Esophagus (tissue), 2 donors: ENCODE results near the gene NEUROG1. TPM values are rescaled to one million over a fixed set of nuclear protein-coding genes. Genes with fewer than 3 reads are reported as not detected.

Experiments used
- H3K27ac ChIP-seq, 2 donors: one replicate each; pipeline ENCODE4 v1.5.1; 2013; ENCODE audit warnings: low read depth in 2 of 2, mild to moderate bottlenecking in 2 of 2, inconsistent platforms in 1 of 2, low read length in 1 of 2, moderate library complexity in 1 of 2
- H3K27me3 ChIP-seq, 2 donors: one replicate each; pipeline ENCODE4 v1.6.1; 2013; ENCODE audit warnings: low read length in 2 of 2, control low read depth in 1 of 2, mild to moderate bottlenecking in 1 of 2; ENCODE audit not compliant: insufficient read depth in 2 of 2, control insufficient read depth in 1 of 2
- H3K36me3 ChIP-seq, 2 donors: one replicate each; pipeline ENCODE4 v1.6.1; 2013; ENCODE audit warnings: low read length in 1 of 2; ENCODE audit not compliant: control insufficient read depth in 2 of 2, insufficient read depth in 2 of 2
- H3K4me1 ChIP-seq, 2 donors: one replicate each; pipeline ENCODE4 v1.6.1; 2013; ENCODE audit warnings: low read length in 1 of 2; ENCODE audit not compliant: control insufficient read depth in 2 of 2, insufficient read depth in 2 of 2
- H3K4me3 ChIP-seq, 2 donors: one replicate each; pipeline ENCODE4 v1.5.1; 2013; ENCODE audit warnings: low read length in 2 of 2, mild to moderate bottlenecking in 2 of 2, low read depth in 1 of 2, moderate library complexity in 1 of 2
- H3K9me3 ChIP-seq, 2 donors: one replicate each; pipeline ENCODE4 v1.6.1; 2013; ENCODE audit warnings: mild to moderate bottlenecking in 2 of 2, low read depth in 1 of 2, low read length in 1 of 2, moderate library complexity in 1 of 2; ENCODE audit not compliant: control insufficient read depth in 2 of 2, insufficient read depth in 1 of 2
- WGBS, 2 donors: extraction: QIAGEN DNeasy Blood & Tissue Kit; methylation state at CpG; one replicate each; pipeline ENCODE4 v1.1.7; 2013; 5-methylcytosine and 5-hydroxymethylcytosine counted together
- polyA plus RNA-seq, 2 donors: library from polyadenylated mRNA; stranded (reverse); fragments of 200-250 nt; gene quantifications; one replicate each; pipeline ENCODE4 v1.2.3, GENCODE V29; 2013
- donor health status: healthy with polysubstance abuse.
- donor health status: Bipolar disorder and iron deficiency.

NEUROG1 gene
- polyA plus RNA-seq, 2 donors: 0.02 TPM; not detected in 1

GRCh38 chr5:135571902-135572301 is 36.1 kb upstream of the NEUROG1 start:
- H3K4me3 ChIP-seq: no peak overlapping the region
- no peaks in the 10 kb centered on the region for H3K27me3 ChIP-seq
- peak overlapping the region in 1 of 2 donors; percentile 29 for H3K27ac ChIP-seq
- peaks cover 5 to 17% of the 10 kb centered on the region in 2 donors for H3K4me1 ChIP-seq
- H3K36me3 ChIP-seq: no peaks in the 10 kb centered on the region
- no peaks in the 10 kb centered on the region for H3K9me3 ChIP-seq
- WGBS, 2 donors: 66 to 74% methylated on average over 9 of the region's 9 CpGs

- no peak overlapping the region for H3K4me3 ChIP-seq
- 51 to 61% methylated on average over 10 of the region's 10 CpGs for WGBS, 2 donors
- no peak overlapping the region for H3K27ac ChIP-seq
- H3K27me3 ChIP-seq: no peaks in the 10 kb centered on the region
- peaks cover 8 to 18% of the 10 kb centered on the region in 2 donors for H3K4me1 ChIP-seq
- no peaks in the 10 kb centered on the region for H3K36me3 ChIP-seq
- H3K9me3 ChIP-seq: no peaks in the 10 kb centered on the region
These were observed 35.4 kb upstream of the NEUROG1 start for GRCh38 chr5:135571066-135571609.

GRCh38 chr5:135570453-135570764 is 34.6 kb upstream of the NEUROG1 start:
- WGBS, 2 donors: 22 to 33% methylated on average over 3 of the region's 3 CpGs
- Histone ChIP-seq H3K27ac (no peak overlapping the region), H3K4me1 (peaks cover 8 to 18% of the 10 kb centered on the region in 2 donors)

GRCh38 chr5:135569755-135570452 is 34.1 kb upstream of the NEUROG1 start:
- H3K36me3 ChIP-seq: no peaks in the 10 kb centered on the region
- peaks cover 8 to 18% of the 10 kb centered on the region in 2 donors for H3K4me1 ChIP-seq
- no peaks in the 10 kb centered on the region for H3K9me3 ChIP-seq
- no peaks in the 10 kb centered on the region for H3K27me3 ChIP-seq
- H3K27ac ChIP-seq: peak overlapping the region; percentile 60 to 83
- no peak overlapping the region for H3K4me3 ChIP-seq
- WGBS, 2 donors: 38 to 44% methylated on average over 10 of the region's 10 CpGs

More at GRCh38 chr5:135570453-135570764, 34.6 kb upstream of the NEUROG1 start:
- H3K9me3 ChIP-seq: no peaks in the 10 kb centered on the region
- no peak overlapping the region for H3K4me3 ChIP-seq
- no peaks in the 10 kb centered on the region for H3K36me3 ChIP-seq
- H3K27me3 ChIP-seq: no peaks in the 10 kb centered on the region

- no peaks in the 10 kb centered on the region for H3K27me3 ChIP-seq
- no peak overlapping the region for H3K4me3 ChIP-seq
- H3K4me1 ChIP-seq: peaks cover 8 to 18% of the 10 kb centered on the region in 2 donors
- H3K27ac ChIP-seq: peak overlapping the region; percentile 60 to 89
- H3K9me3 ChIP-seq: no peaks in the 10 kb centered on the region
- WGBS, 2 donors: 42 to 63% methylated on average over 5 of the region's 5 CpGs
- H3K36me3 ChIP-seq: no peaks in the 10 kb centered on the region
These were observed 33.2 kb upstream of the NEUROG1 start for GRCh38 chr5:135568923-135569360.

GRCh38 chr5:135568246-135568645 is 32.5 kb upstream of the NEUROG1 start:
- Histone ChIP-seq H3K27me3 (no peaks in the 10 kb centered on the region), H3K27ac (peak overlapping the region; percentile 11 to 89), H3K9me3 (no peaks in the 10 kb centered on the region), H3K36me3 (no peaks in the 10 kb centered on the region), H3K4me1 (peaks cover 8 to 18% of the 10 kb centered on the region in 2 donors), H3K4me3 (no peak overlapping the region)
- 65 to 67% methylated on average over 6 of the region's 6 CpGs for WGBS, 2 donors

- H3K4me1 ChIP-seq: peaks cover 8 to 18% of the 10 kb centered on the region in 2 donors
- no peak overlapping the region for H3K4me3 ChIP-seq
- WGBS, 2 donors: 64 to 74% methylated on average over 4 of the region's 4 CpGs
- no peaks in the 10 kb centered on the region for H3K27me3 ChIP-seq
- H3K9me3 ChIP-seq: no peaks in the 10 kb centered on the region
- H3K27ac ChIP-seq: peak overlapping the region in 1 of 2 donors; percentile 6
- H3K36me3 ChIP-seq: no peaks in the 10 kb centered on the region
These were observed 31.9 kb upstream of the NEUROG1 start for GRCh38 chr5:135567661-135568060.

- WGBS, 2 donors: 68 to 70% methylated on average over 16 of the region's 16 CpGs
- H3K36me3 ChIP-seq: no peaks in the 10 kb centered on the region
- H3K27ac ChIP-seq: no peak overlapping the region
- H3K9me3 ChIP-seq: no peaks in the 10 kb centered on the region
- H3K4me3 ChIP-seq: no peak overlapping the region
- peaks cover 8 to 18% of the 10 kb centered on the region in 2 donors for H3K4me1 ChIP-seq
- no peaks in the 10 kb centered on the region for H3K27me3 ChIP-seq
These were observed 30.9 kb upstream of the NEUROG1 start for GRCh38 chr5:135566422-135567400.

- Histone ChIP-seq H3K4me3 (no peak overlapping the region), H3K36me3 (no peaks in the 10 kb centered on the region), H3K9me3 (no peaks in the 10 kb centered on the region), H3K27ac (no peak overlapping the region), H3K4me1 (peaks cover 8 to 18% of the 10 kb centered on the region in 2 donors), H3K27me3 (no peaks in the 10 kb centered on the region)
- WGBS, 2 donors: 33 to 35% methylated on average over 16 of the region's 16 CpGs
These were observed 30.1 kb upstream of the NEUROG1 start for GRCh38 chr5:135565725-135566421.
